ENCODE results near the gene DMBX1.

Gene DMBX1

DNA sequence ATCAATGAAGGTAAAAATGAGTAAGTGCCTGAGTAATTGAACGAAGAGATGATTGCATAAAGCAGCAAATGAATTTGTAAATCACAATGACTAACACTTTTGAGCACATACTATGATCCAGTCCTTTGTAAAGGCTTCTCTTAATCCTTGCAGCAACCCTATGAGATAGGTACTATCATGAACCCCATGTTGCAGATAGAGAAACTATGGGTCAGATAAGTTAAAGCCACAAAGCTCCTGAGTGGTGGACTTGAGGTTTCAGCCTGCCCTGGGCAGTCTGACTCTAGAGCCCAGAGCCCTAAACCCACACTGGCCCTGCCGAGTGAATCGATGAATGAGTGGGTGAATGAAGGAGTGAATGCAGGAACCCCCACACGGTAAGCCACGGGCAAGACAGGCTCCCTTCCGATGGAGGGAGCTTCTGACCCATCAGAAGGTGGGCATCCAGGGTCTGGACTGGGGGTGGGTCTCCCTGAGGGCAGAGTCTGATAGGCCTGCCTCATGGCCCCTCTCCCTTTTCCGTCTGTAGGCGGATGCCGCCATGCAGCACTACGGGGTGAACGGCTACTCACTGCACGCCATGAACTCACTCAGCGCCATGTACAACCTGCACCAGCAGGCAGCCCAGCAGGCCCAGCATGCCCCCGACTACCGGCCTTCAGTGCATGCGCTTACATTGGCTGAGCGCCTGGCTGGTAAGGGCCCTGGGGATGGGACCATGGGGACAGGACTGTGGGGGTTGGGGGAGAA lies 17.0 kb downstream of the DMBX1 start:
- DNase-seq (ENCODE audit: low spot score): no peak

DNA sequence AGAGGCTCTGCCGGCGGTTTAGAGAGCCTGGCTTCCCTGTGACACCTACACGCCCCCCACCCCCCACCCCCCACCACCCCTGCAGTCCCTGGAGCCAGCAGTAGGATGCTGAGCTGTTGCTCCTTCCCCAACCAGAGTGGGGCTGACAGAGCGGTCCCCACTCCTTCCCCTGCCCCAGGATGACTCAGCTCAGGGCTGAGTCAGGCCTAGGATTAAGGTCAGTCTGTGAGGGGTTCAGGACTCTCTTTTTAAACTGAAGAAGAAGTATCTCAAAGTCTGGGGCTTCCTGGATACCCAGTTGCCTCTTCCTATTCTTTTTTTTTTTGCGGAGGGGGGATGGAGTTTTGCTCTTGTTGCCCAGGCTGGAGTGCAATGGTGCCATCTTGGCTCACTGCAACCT lies 19.1 kb downstream of the DMBX1 start:
- DNase-seq (ENCODE audit: low spot score): peak; percentile 65

DNA sequence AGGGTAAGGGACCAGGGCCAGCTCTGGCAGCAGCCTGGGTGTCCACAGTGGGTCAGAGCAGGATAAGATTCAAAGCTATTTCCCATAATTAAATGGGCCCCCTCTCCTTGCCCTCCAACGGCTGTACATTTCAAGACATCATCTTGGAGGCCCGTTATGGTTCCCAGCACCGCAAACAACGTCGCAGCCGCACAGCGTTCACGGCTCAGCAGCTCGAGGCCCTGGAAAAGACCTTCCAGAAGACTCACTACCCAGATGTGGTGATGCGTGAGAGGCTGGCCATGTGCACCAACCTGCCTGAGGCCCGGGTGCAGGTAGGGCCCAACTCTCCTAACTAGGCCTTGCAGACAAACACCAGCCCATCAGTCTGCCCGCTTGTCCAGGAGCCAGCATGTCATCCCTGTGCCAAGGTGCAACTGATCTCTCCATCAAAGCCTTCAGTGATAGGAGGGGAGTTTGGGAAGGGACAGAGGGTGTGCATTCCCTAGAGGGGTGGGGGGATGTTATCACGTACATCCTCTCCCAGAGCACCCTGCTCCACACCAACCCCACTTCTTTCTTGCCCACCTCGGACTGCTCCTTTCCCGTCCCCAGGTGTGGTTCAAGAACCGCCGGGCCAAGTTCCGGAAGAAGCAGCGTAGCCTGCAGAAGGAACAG lies 20.8 kb downstream of the DMBX1 start:
- no peak for DNase-seq (ENCODE audit: low spot score)

DNA sequence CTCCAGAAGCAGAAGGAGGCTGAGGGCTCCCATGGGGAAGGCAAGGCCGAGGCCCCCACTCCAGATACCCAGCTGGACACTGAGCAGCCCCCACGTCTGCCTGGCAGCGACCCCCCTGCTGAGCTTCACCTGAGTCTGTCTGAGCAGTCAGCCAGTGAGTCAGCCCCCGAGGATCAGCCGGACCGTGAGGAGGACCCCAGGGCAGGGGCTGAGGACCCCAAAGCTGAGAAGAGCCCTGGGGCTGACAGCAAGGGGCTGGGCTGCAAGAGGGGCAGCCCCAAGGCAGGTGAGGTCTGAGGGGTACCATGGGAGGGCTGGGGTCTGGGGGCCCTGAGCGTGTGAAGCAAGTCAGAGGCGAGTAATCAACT lies 21.3 kb downstream of the DMBX1 start:
- DNase-seq (ENCODE audit: low spot score): no peak

DNA sequence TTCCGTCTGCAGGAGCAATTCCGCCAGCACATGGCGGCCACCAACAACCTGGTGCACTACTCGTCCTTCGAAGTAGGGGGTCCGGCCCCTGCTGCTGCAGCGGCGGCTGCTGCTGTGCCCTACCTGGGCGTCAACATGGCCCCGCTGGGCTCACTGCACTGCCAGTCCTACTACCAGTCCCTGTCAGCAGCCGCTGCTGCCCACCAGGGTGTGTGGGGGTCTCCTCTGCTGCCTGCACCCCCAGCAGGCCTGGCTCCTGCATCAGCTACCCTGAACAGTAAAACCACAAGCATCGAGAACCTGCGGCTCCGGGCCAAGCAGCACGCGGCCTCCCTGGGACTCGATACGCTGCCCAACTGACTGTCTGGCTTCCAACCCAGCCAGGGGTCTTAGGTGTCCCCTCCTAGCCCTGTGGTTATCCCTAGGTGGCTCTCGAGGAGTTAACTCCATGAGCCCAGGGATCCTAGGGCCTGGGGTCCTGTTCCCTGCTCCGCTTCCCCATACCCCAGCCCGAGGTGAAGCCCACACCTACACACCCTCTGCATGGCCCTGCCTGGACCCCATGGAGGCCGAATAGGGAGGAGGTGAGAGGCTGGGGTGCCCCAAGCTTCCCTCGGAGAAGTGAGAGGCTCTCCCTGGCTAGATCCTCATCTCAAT lies 22.6 kb downstream of the DMBX1 start:
- DNase-seq (ENCODE audit: low spot score): no peak

DNA sequence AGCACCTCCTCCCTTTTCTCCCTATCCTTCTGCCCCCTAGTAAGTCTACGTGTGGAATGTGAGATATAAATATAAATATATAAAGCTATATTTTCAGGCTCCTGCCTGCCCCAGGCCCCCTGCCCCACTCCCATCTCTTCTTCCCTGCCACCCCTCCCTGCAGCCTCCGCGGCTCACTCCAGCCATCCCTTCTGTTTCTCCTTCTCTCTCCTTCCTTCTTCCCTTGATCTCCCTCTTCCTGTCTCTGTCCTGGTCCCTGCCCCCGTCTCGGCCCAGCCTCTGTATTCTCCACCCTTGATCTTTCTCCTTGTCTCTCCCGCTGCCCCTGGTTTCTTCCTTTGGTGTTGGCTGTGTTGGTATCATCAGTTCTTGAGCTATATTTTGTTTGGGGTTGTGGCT lies 23.2 kb downstream of the DMBX1 start:
- no peak for DNase-seq (ENCODE audit: low spot score)

DNA sequence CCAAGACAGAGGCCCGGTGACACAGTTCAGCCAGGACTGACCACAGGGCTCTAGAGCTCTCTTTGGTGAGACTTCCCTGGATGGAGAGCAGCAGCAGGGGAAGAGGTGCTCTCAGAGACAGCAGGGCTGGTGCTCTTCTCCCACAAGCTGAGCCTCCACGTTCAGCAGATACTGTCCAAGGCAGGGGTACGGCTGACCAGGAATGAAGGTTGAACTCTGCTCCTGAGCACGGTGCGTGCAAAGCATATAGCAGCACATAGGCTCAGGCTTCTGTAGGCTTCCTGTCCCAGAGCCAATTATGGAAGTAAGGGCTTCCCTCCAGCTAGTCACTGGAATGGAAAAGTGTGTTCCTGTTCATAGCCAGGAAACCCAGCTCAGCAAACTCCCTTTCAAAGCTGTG lies 23.9 kb downstream of the DMBX1 start:
- no peak for DNase-seq (ENCODE audit: low spot score)

DNA sequence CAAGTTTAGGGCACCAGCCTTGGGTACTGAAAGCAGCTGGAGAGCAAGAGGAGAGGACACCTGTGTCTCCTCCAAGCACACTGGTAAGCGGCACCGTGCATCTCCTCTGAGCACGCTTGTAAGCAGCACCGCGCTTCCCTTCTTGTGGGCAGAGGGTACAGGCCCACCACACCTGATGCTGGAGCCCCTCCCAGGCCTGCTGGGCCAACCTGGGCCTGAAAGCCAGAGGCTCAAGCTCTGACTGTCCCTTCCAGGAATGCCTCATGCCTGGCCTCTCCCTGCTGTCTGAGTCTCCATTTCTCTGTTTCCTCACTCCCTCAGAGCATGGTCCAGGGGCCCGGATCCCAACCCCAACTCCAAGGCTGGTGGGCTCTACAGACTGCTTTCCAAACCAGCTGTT lies 25.9 kb downstream of the DMBX1 start:
- DNase-seq (ENCODE audit: low spot score): no peak

DNA sequence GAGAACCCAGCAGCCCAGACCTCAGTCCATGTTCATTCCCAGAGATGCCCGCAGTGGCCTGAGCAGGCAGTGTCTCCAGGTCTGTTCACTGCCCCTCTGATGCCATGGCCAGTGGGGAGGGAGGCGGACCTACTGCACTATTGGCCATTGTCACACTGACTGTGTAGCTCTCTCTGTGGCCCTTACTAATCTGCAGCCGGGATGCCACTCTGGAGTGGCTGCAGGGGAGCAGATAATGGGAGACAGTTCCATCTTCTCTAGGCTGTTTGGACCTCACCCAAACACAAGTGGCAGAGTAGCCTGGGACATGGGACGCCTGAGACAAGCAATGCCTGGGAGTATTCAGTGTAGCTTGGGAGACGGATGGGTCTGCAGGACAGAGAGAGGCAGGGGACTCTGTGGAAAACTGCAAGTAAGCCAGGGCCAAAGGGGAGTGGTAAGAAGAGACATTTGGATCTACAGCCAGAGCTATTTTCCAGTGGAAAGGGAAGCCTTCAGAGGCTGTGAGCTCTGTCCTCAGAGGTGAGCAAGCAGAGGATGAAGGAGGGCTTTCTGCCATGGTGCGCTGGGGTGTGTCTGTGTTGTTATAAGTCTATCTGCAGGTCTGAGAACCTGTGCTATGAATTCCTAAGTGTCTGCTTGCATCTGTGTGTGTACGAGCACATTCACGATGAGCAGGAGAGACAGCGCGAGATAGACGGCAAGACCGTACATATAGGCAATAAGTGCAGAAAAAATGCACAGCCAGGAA lies 26.7 kb downstream of the DMBX1 start:
- DNase-seq (ENCODE audit: low spot score): no peak

DNA sequence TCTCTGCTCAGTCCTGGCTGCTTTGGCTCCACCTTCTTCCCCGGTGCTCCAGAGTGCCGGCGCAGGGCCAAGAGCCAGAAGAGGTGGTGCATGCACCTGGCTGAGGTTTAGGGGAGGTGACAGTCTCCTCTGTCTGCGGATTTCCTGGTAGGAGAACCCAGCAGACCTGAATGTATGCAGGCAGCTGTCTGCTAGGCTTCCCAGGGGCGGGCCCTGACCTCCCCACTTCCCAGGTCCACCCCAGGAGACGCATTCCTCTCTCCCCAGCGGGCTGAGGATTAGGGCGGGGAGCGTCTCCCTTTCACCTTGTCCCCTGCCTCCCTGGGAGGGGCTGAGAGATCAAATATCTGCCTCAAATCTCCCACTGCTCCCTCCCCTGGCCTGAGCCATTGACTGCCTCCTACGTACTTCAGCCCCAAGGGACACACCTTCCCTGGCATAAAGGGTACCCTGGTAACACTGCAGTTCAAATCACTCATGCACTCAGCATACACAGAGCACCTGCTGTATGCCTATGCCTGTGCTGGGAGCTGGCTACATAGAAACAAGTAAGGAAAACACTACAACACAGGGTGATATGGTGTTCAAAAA lies 27.5 kb downstream of the DMBX1 start:
- no peak for DNase-seq (ENCODE audit: low spot score)

DNA sequence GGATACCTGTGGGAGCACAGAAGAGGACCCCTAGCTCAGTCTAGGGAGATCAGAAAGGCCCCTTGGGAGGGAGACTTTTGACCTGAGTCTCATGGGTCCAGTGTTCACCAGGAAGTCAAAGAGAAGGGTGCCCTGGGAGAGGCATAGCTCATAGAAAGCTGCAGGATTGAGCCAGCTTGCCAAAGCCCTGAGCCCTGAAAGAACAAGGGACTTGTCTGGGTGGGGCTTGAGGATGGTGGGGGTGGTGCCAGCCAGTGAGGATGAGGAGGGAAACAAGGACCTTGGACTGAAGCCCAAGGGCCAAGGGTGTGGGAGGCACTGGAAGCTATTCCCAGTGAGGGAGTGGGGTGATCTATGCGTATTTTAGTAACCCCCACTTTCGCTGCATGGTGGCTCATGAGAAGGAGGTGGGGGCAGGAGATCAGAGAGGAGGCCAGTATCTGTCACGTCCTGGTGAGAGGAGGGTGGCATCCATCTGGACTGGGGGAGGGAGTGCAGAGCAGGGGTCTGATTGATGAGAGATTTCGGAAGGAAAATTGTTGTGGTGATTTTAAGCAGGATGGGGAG lies 28.4 kb downstream of the DMBX1 start:
- no peak for DNase-seq (ENCODE audit: low spot score)

DNA sequence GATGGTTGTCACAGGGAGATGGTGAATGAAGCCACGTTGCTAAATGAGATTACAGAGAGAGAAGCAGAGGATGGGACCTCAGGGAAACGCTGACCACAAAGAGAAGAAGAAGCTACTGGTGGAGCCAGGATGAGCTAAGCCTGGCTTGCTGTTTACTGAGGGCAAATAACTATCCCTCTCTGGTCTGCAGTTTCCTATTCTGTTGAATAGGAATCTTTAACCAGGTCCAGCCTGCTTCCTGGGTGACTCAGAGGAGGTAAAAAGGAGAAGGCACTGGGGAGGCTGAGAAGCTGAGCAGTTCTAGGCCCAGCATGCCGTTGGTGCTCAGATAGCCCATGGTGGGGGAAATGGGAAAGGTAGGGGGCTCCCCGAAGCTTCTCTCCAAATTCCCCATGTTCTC lies 29.6 kb downstream of the DMBX1 start:
- DNase-seq (ENCODE audit: low spot score): no peak

DNA sequence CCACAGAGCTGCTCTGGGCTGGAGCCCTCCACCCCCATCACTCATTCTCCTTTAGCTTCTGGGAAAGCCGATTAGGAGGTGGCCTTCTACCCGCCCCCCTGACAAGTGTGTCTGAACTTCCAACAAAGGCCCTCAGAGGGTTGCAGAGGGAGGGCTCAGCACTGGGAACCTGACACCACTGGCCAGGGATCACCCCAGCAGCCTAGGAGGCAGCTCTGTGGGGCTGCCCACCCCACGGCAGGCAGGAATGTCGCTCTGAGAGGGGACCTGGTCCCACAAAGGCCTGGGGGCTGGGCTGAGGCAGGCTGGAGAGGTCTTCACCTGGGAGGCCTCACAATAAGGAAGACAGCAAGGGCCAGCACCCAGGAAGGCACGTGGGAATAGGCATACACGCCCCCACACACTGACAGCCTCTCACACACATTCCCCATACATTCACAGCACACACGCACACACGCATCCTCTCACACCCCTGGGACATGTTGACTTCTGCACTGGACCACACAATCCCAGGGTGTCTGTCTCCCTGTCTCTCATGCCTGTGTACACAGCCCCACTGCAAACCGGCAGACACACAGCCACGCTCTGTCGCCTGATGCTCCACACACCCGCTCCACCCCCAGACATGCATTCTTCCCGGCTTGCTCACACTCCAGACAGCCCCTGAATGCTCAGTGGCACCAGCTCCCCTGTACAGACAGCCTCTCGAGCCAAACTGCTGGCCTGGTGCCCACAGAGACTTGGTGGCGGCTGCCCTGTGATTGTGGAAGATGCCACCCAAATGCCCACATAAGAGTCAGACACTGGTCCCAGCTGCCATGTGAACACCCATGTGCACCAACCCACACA lies 30.7 kb downstream of the DMBX1 start:
- peak; percentile 94 for DNase-seq (ENCODE audit: low spot score)

DNA sequence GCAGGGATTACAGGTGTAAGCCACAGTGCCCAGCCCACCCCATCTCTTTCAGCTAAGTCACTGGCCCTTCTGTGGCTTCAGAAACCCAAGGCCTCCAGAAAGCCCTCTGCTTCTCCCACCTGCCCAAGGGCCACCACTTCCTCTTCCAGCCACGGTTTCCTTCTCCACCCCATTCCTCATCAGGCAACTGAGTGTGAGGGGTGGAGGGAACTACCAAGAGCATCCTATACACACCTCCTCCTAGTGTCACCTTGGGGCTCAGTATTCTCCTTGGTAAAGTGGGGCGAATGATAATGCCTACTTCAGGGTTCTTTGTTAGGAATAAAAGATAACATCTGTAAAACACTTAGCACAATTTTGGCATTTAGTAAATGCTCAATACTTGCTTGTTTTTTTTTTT lies 31.8 kb downstream of the DMBX1 start:
- DNase-seq (ENCODE audit: low spot score): no peak

DNA sequence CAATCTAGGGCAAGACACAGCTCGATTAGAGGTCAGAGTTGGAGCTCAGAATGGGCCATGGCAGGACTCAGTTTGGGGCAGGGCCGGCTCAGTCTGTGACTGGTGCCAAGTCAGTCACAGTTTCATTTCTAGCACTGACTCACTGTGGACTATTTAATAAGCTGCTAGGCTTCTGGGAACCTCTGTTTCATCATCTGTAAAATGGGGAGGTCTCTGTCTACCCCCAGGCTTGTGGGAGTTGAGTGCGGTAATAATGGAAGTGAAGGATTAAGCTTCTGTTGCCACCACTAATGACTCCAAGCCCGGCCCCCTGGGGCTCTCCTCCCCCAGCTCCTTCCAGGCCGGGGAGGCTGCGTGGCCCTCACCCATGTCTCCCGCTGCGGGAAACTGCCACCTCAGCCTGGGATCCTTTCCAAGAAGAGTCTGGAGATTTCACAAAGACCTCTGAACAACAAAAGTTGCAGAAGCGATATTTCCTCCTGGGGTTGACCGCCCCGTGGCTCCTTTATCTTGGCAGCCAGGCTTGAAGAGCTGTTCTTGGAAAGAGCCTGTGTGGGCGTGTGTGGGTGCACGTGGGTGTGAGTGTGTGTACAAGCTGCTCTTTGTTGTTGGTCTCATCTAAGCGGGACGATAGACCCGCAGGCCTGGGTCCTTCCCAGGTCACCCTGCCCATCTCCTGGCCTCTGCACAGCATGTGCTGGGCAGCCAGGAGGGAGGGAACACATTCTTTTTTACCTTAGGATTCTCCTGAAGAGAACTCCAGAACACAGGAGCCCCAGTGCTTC lies 32.7 kb downstream of the DMBX1 start:
- DNase-seq (ENCODE audit: low spot score): peak; percentile 71

DNA sequence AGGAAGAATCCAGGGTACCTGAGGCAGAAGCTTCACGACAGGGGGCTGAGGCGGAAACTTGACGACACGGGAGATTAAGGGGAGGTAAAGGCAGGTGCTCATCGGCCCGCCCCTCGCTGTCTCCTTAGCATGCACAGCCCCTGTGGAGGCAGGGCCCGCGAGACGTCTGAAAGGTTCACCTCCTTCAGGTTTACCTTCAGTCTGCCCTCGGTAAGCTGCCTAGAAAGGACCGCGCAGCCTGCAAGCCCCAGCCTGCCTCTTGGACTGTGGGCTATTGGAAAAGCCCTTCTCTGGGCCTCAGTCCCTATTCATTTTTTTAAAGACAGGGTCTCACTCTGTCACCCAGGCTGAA lies 33.3 kb downstream of the DMBX1 start:
- no peak for DNase-seq (ENCODE audit: low spot score)

DNA sequence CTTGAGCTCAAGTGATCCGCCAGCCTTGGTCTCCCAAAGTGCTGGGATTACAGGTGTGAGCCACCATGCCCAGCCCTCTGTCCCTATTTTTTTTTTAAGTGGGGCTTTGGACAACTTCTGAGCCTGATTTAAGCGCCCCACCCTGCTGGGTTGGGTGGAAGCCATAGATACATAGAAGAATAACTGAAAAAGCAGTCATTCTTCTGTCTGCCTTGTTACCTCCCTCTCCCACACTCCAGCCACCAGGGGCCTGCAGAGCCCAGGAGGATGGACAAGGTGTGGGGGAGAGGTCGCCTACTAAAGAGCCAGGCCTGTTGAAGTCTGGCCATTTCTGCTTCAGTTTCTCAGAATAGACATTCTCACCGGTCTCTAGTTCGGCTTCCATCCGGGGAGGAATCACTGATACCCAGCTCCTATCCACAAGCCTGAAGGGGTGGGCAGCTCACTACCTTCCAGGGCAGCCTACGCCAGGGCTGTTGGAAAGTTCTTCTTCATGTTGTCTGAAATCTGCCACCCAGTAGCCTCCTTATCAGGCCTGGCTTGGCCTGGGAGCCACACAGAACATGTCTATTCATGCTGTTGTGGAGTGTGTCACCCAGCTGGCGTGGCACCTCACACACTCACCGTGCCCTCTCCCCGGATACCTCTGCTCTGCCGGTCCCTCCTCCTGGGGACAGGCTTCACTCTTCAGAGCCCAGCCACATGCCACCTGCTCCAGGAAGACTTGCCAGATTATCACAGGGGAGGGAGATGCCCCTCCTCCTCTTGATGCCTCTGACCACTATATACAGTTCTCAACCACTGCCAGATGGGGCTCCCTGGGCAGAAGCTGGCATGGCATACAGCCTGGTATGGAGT lies 34.1 kb downstream of the DMBX1 start:
- no peak for DNase-seq (ENCODE audit: low spot score)

DNA sequence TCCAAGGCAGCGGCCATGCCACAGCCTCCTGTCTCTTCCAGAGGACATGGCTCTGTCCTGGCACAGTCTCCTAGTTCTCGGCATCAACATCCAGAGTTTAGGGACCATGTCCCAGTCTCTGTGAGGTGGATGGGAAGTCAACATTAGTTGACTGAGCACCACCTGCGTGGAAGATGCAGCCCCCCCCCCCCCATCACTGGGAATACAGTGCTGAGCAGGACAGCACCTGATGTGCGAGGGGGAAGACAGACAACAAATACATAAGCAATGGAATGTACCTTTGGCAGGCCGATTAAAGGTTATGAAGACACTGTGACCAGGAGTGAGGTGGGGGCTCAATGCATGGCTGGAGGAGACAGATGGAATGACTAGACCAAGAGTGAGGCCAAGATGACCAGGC lies 35.2 kb downstream of the DMBX1 start:
- no peak for DNase-seq (ENCODE audit: low spot score)

DNA sequence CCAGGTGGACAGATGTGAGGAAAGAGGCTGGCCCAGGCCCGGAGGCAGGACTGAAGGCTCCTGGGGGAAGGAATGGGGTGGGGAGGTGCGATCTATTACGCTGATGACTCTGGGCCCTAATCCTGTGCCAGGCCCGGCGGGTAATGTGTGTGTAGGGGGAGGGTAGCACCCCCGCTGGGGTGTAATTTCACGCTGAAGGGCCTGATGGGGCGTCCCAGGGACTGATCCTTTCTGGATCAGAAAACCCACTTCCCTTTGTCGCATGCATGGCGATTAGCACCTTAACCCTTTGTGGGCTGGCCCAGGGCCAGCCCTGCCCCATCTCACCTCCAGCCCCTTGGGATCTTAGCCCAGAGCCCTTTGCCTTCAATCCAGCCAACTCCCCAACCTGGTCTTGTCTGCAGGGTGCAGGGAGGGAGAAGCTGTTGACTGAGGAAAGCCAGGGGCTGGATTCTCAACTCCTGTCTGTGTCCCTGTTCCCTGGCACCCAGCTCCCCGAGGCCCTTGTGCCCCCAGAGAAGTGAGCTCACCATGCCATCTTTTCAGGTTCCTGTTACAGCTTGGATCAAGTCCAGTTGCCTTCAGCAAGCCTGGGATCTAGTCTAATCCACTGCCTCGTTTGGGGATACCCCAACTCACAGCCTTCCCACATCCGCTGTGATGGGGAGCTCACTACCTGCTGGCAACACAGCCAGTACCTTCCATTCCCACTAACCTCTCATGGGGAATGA lies 35.8 kb downstream of the DMBX1 start:
- no peak for DNase-seq (ENCODE audit: low spot score)

Measured in AG08395 (cell line).